Measurements from ENCODE around the gene NEURL1B.

- TF ChIP-seq EZH2 (IDR thresholded peaks at IDR 0.05; ENCODE audit: borderline replicate concordance, control insufficient read depth, low read depth, low read length), result no peak
- no peak for TF ChIP-seq POLR2A (IDR thresholded peaks at IDR 0.05; ENCODE audit: low read depth, low read length)
- no peak for TF ChIP-seq POLR2AphosphoS5 (IDR thresholded peaks at IDR 0.05; ENCODE audit: low read length)
- TF ChIP-seq CTCF (IDR thresholded peaks at IDR 0.05 in 2 of 3, conservative IDR thresholded peaks at IDR 0.05 in 1 of 3; ENCODE audit: control insufficient read depth in 2 of 3, extremely low read depth in 1 of 3, insufficient read depth in 1 of 3, low read depth in 3 of 3, low read length in 3 of 3), result no peak
- no peak for TF ChIP-seq SRF (IDR thresholded peaks at IDR 0.05; ENCODE audit: low read depth in 2 of 2, low read length in 2 of 2)
- TF ChIP-seq TARDBP (IDR thresholded peaks at IDR 0.05; ENCODE audit: borderline replicate concordance), result no peak
- TF ChIP-seq NFIC (IDR thresholded peaks at IDR 0.05; ENCODE audit: low read depth, low read length), result no peak
- TF ChIP-seq SREBF1 (IDR thresholded peaks at IDR 0.05; ENCODE audit: low read length), result no peak
- TF ChIP-seq KAT2A (conservative IDR thresholded peaks at IDR 0.05; ENCODE audit: control insufficient read depth, low read depth, low read length), result no peak
- no peak for TF ChIP-seq RB1 (IDR thresholded peaks at IDR 0.05; ENCODE audit: borderline replicate concordance)
These were observed 15.8 kb upstream of the NEURL1B start for GRCh38 chr5:172624996-172625964.
